ENCODE data around the gene GLS.

GRCh38 chr2:190909680-190910079 lies 29.1 kb downstream of the GLS start:
- TF ChIP-seq CTCF (IDR thresholded peaks at IDR 0.05) (no peak), EZH2 (IDR thresholded peaks at IDR 0.05; ENCODE audit: borderline replicate concordance, insufficient read depth, low read depth, low read length, poor library complexity, severe bottlenecking) (no peak)
